HG03196 (cell line): ENCODE measurements around the gene PGBD1.
A peak's percentile ranks its signal among the peaks of the same experiment; 100 is the strongest.
"Not testable (repeated sequence)": the region's sequence is repeated elsewhere in the genome, so short reads cannot be mapped to it uniquely, and the experiment has no call there.

Source experiments
- ATAC-seq: cut with Tn5 transposase; IDR thresholded peaks from one replicate; pipeline ENCODE4 v1.9.1; 2021; ENCODE audit not compliant: unreplicated experiment

PGBD1 gene

DNA sequence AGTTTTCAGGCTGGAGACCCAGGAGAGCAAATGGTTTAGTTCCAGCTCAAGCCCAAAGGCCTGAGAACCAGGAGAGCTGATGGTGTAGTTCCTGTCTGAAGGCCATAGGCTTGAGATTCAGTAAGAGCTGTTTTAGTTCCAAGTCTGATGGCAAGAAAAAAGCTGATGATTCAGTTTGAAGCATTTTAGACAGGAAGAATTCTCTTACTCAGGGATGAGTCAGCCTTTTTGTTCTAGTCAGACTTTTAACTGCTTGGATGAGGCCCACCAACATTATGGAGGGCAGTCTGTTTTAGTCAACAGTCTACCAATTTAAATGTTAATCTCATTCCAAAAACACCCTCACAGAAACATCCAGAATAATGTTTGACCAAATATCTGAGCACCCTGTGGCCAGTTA, 11.9 kb upstream of the PGBD1 start:
- no peak for ATAC-seq

DNA sequence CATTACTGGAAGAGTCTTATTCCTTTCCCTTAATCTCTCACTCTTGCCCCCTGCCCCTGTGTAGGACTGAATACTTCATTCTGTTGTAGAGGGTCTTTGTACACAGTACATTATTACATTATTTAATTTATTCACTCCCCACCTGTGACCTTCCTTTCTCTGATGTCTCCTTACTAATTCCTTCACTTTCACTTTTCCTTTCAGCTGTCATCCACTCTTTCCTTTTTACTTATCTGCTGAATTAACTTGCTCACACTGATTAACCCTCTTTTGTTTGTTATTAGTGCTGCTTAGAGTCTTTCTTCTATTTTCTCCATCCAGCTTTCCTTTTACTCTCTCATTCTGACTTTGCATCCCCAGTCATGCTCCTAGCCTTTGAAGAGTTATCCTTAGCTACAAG, 6.5 kb upstream of the PGBD1 start:
- ATAC-seq: no peak

DNA sequence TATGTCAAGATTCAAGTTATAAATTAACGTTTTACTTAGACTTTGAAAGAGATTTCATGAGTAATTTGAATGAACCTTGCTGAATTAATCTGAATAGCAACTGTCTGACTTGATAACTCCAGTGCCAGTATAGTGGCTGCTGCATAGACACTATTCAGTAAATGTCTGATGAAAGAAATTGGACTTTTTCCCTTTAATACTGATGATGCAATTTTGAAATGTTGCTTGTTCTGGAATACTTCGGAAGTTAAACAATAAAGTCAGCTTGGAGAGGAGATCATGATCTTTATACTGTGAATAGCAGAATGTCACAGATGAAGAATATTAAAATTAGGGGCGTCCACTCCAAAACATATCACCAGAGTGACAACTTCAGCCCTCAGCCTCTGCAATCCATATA, 3.6 kb upstream of the PGBD1 start:
- ATAC-seq: no peak

DNA sequence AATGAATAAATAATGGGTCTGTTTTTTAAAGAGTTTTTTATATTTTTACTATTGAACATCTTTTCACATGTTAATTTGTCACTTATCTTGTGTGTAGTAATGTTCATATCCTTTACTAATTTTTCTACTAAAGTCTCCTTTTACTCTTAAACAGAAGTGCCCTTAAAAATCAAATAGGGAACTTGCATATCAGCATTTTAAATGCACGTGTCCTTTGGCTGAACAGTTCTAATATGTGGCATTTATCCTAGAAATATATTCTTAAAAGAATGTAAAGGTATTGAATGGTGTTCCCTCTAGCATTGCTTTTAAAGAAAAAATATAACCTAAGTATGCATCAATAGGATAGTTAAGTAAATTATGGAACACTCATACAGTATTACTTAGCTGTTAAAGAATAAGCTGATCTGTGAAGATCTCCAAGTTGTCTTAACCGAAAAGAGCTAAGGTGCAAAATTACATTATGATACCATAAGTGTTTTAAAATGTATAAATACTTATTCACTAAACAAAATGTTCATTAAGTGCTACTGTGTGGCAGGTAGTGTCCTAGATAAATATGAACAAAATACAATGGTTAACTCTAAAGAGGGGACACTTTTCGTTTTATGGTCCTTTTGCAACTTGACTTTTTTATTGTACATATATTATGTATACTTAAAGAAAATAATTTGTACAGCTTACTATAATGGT, 631 bp upstream of the PGBD1 start:
- ATAC-seq: peak; percentile 9

DNA sequence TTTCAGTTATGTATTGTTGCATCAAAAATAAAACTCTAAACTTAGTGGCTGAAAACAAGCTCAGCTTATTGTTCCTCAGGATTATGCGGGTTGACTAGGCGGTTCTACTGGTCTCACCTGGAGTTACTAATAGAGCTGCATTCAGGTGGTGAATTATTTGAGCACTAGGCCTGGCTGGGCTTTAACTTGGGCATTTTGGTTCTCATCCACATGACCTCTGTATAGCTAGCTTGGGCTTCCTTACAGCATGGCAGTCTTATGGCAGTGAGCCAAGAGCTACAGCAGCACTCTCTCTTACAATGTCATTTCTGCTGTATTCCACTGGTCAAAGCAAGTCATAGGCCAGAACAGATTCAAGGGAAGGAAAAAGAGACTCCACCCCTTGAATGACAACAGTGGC, 1.6 kb downstream of the PGBD1 start:
- ATAC-seq: no peak

DNA sequence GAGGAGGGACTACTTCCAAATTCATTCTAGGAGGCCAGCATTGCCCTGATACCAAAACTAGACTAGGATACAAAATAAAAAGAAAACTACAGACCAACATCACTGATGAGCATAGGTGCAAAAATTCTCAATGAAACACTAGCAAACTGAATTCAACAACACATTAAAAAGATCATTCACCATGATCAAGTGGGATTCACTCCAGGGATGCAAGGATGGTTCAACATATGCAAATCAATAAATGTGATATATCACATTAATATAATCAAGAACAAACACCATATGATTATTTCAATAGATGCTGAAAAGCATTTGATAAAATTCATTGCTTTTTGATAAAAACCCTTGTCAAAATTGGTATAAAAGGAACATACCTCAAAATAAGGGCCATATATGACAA, 10.2 kb downstream of the PGBD1 start:
- ATAC-seq: no peak

DNA sequence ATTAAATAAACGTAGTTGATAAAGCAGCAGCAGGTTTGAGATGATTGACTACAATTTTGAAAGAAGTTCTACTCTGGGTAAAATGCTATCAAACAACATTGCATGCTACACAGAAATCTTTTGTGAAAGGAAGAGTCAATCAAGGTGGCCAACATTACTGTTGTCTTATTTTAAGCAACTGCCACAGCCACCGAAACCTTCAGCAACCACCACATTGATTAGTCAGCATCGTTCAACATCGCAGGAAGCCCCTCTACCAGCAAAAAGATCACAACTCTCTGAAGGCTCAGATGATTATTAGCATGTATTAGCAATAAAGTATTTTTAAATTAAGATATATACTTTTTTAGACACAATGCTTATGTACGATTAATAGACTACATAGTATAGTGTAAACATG, 14.0 kb downstream of the PGBD1 start:
- ATAC-seq: no peak

DNA sequence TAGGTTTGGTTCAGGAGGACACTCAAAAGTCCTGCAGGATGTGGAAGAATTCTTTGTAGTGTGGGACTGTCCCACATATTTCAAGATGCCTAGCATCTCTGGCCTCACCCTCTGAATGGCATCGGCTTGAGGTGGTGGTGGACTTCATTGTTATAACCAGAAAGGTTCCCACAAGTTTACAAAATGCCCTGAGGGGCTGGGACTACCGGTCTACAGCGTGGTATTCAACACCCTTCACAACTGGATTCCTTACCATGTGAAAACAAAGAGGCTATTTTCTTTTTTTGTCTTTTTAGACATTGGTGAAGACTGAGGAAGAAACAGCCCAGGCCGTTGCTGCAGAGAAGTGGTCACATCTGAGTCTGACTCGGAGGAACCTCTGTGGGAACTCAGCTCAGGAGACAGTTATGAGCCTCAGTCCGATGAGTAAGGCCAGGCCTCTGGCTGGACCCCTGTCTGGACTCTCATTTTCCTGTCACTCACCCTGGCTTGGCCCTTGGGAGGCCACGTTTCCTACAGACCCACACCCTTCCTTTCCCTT, 15.2 kb downstream of the PGBD1 start:
- no peak for ATAC-seq

DNA sequence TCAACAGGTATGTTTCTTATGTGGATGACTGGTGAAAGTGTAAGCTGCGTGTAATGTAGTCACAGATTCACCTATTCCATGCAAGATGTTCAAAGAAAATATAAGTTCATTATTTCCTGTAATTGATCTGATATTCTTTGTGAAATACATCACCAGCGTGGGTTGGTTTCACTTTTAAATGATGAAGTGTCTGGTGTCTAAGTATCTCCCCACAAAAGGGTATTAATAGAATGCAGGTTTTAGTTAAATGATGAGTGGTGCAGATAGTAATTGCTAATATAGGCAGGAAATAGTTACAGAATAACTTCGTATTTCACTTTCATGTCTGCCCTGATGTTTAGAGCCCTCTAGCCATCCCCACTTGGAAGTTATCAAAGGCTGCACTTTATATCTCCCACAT, 22.2 kb downstream of the PGBD1 start:
- ATAC-seq: peak; percentile 80

DNA sequence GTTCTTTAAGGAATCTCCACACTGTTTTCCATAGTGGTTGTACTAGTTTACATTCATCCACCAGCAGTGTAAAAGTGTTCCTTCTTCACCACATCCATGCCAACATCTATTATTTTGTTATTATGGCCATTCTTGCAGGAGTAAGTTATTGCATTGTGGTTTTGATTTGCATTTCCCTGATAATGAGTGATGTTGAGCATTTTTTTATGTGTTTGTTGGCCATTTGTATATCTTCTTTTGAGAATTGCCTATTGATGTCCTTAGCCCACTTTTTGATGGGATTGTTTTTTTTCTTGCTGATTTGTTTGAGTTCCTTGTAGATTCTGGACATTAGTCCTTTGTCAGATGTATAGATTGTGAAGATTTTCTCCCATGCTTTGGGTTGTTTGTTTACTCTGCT, 25.0 kb downstream of the PGBD1 start:
- ATAC-seq: not testable (repeated sequence)

DNA sequence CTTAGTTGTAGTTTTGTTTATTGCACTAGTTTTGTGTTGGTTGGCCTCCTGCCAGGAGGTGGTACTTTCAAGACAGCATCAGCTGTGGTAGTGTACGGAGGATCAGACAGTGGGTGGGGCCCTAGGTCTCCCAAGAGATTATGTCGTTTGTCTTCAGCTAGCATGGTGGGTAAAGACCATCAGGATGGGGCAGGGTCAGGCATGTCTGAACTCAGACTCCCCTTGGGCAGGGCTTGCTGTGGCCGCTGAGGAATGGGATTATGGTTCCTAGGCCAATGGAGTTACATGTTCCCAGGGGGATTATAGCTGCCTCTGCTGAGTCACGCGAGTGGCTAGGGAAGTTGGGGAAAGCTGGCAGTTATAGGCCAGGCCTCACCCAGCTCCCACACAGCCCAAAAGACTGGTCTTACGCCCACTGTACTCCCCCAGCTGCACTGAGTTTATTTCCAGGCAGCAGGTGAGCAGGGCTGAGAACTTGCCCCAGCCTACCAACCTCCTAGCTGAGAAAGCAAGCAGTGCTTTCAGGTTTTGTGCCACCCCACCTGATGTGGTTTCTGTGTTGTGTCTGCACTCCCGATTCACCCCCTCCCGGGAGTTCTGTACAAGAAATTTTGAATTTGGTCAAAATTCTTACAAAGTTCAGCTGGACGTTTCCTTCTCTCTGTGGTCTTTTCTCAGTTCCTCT, 29.9 kb downstream of the PGBD1 start:
- ATAC-seq: no peak

DNA sequence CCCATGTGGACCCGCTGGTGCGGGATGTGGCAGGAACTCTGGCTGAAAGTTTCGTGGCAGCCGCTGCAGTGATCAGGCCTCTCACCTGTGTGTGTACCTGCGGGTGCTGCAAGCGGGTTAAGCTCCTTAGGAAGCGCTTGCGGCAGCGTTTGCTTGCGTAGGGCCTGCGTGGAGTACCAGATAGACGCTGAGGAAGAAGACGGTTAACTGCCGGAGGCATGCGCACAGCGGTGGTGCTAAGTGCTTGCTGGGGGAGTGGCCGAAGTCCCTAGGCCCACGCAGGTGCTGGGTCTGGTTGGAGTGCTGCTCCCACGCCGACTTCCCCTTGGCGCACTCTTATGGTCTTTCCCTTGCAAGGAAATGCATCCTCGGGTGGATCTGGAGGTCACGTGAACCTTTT, 31.6 kb downstream of the PGBD1 start:
- no peak for ATAC-seq

DNA sequence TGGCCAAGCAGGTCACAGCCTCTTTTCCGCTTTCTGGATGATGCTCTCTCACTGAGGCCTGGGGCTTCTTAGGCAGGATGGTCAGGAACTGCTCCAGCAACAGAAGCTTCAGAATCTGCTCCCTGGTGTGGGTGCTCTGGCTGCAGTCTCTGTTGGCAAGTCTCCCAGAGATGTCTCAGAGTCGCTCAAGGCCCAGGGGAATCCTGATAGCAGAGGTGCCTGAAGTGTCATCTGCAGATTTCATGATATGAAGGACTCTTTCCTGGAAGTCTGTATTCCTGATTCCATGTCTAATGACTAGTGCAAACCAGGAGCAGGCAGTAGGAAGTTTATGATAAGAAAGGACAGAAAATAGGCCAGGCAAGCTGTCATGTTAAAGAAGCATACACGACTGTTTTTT, 34.3 kb downstream of the PGBD1 start:
- ATAC-seq: no peak

DNA sequence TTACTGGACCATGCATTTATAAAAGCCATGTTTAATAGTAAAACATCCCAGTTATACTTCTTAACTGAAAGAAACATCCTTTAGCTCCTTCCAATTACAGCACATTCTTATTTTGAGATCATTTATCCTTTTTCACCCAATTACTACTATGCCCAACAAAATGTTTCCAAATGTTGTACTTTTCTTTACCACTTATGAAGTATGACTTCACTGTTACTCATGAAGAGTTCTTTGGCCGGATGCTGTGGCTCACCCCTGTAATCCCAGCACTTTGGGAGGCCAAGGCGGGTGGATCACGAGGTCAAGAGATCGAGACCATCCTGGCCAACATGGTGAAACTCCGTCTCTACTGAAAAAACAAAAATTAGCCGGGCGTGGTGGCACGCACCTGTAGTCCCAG, 36.5 kb downstream of the PGBD1 start:
- not testable (repeated sequence) for ATAC-seq

DNA sequence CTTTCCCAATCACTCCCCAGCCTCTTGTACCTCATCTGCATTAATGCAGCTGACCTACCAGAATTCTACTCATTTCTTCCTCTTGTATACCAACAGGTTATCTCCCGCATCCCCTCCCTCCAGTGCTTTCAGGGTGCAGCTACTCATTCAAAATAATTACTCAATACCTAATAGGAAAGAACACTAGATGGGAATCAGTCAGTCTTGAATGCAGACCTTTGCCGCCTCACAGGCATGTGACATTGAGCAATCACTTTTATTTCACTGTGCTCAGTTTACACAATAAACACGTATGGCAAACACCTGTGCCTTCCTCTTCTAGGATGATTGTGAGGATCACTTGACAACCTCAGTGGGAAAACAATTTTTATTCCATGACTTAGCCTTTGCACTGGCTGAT, 41.3 kb downstream of the PGBD1 start:
- no peak for ATAC-seq

DNA sequence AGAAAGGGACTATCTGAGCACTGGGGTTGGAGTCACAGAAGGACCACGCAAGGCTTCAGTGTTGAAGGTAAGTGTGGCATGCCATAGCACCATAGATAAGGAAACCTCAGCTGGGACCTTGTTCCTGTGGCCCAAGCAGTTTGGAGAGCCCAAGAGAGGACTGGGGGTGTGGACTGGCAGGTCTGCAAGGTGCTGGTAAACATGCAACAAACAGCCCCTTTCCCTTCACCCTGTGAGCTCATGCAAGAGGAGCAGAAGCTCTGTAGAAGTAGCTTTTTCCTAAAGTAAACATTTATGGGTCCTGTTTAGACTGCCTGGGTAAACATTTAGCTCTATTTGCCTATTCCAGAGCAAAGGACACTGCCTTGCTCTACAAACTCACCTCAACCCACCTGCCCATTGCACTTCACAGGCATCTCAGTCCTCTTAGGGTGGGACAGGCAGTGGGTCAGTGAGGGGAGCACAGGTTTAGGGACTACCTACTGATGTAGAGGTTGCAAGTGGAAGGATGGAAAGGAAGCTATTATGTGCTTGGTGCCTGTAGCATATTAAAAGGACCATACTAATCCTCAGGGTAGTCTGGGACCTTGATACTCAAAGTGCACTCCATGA, 42.5 kb downstream of the PGBD1 start:
- no peak for ATAC-seq

DNA sequence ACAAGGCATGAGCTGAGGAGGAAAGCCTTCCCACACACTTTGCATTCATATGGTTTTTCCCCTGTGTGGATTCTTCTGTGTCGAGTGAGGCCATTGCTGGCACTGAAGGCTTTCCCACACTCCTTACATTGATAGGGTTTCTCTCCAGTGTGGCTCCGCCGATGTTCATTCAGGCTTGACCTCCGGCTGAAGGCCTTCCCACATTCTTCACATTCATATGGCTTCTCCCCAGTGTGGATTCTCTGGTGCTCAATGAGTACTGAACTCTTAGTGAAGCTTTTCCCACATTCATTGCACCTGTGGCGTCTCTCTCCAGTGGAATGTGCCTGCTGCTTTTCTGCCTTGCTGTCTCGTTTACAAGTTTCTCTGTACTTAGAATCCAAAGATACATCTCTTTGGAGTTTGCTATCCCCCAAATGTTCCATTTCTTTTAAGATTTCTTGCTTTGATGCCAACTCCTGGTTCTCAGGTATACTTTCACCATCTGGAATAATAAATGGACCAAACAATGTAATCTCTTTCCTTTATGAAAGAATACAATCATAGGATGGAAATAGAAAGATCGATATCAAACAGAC, 45.1 kb downstream of the PGBD1 start:
- ATAC-seq: no peak

DNA sequence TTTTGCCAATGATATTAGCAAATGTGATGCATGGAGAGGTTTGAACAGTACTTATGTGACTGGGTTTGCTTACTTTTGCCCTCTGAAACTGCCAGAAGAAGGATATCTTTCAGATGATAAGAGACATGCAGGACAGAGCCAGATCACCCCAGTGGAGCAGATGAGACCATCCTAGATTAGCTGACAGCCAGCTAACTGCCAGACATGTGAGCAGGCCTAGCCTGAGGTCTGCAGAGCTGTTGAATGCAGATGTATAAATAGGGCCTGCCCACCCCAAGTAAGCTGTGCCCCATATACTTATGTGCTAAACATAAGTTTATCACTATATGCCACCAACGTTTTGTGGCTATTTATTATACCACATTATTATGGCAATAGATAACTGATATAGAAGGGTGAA, 48.7 kb downstream of the PGBD1 start:
- ATAC-seq: no peak

DNA sequence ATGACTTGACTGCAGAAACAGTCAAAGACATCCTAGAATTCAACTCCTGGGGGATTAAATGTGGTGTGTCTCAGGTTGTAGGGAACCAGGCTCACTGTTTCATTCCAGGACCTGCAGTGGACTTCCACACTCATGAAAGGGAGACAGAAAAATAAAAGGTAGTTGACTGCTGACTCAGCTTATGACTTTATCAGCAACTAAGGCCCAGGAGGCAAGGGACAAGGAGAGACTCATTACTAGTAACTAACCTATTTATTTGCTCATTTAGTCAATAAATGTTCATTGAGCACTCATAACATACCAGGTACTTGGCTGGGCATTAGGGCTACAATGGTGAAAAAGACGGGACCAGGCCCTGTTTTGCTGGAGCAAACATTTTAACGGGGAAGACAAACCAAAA, 51.7 kb downstream of the PGBD1 start:
- ATAC-seq: no peak

DNA sequence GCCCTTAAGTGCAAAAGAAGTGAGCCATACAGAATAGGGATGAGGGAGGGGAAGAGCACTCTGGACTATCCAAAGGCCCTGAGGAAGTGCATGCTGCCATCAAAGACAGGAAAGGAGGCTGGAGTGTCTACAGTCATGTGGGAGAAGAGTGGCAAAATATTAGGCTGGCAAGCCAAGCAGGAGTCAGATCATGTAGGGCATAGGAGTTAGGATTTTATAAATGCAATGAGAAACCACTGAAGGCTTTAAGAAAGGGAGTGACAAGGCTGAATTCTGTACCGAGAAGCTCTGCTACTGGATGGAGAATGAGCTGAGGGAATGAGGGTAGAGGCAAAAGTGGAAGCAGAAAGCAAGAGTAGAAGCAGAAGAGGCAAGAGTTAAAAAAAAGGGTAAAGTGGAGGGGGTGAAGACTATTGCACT, 52.2 kb downstream of the PGBD1 start:
- no peak for ATAC-seq

DNA sequence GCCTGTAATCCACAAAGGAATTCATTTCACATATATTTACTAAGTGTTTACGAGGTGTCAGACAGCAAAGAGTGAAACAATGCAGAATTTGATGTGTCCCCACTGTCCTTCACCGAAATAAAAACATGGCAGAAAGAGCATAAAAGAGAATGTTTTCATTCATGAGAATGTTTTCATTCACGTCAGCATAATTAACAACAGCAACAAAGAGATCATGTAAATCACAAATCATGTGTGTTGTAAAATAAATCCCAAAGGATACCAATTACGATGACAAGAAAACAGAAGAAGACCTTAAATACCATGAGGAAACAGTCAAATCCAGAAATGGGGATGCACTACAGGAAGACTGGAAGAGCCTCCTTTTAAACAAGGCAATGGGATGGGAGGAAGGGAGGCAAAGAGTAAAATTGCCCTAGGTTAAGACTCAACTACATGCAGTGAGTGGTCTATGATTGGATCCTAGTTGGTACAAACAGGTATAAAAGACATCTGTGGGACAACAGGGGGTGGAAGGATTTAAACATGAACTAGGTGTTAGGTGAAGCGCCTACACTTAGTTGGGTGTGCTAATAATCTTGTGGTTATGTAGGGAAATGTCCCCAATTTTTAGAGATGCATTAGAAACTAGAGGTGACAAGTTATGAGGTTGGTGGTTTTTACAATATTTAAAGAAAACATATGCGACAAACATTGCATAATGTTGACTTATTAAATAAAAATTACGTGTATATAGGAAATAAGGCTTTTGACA, 53.1 kb downstream of the PGBD1 start:
- ATAC-seq: no peak
